SIG-M5 treated with dmso at 0.1 percent for 504 hours (cell line): Measurements from ENCODE around the gene PEX6.

Experiments
- DNase-seq: peaks from one replicate; lab custom pipeline; 2025; ENCODE audit not compliant: unreplicated experiment; lab: John Stamatoyannopoulos, UW

Gene PEX6

DNA sequence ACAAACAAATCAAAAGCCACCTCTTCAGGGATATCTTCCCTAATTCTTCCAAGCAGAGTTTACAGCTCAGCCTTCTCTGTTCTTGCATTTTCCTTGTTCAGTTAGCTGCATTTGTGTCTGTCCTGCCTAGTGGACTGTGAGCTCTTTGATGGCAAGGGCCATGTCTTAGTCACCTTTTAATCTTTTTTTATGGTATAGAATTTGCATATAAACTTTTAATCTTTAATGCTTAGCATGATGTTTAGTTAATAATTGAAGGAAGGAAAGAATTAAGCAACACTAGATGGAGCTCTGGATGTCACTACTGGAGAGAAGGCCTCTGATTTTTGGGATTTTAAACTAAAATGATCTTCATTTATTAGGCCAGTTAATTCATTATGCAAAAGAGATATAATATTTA, 17.5 kb upstream of the PEX6 start:
- DNase-seq, result no peak

DNA sequence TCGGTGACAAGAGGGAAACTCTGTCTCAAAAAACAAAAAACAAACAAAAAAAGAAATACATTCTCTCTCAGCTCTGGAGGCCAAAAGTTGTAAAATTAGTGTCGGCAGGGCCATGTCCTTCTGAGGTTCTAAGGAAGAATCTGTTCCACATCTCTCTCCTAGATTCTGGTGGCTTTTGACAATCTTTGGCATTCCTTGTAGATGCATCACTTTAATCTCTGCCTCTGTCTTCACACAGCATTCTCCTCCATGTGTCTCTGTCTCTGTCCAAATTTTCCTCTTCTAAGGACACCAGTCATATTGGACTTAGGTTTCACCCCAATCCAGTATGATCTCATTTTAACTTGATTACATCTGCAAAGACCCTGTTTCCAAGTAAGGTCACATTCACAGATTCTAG, 14.5 kb upstream of the PEX6 start:
- no peak for DNase-seq

DNA sequence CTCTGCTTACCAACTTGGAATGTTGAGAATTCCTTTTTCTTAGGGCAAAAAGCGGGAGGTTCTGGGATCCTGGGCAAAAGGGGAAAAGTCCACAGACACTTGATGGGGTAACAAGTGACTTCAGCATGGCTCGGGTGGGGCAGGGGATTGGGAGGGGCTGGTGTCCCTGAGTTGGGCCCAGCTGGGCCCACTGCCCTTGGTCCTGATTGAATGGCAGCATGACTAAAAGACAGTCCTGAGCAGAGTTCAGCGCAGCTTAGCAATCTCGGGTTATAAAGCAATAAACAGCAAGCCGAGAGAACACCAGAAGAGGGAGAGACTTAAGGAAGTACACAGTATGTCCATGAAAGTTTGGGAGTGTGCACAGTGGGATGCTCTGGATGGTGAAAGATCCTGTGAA, 10.9 kb upstream of the PEX6 start:
- no peak for DNase-seq

DNA sequence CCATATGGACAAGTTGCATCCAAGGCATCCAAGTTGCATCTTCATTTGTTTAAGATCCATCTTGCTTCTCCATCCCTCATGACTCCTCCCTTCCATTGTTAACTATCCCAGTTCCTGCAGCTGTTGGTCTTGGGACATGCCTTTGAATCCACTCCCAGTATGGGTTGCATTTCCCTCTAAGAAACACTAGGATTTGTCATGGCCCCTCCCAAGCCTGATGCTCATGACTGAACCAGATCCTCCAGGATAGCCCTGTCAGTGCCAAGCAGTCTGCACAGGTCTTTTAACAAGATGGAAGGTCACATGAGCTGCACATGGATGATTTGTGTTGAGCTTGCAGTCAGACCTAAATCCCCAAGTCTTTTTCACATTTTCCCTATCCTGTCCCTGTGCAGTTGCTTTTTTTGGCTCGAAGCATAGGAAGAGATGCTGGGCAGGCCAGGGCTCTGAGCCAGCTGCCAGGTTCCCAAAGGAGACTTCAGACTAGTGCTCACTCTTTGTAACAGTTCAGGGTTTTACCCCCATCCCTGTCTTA, 9.6 kb upstream of the PEX6 start:
- DNase-seq, result no peak

DNA sequence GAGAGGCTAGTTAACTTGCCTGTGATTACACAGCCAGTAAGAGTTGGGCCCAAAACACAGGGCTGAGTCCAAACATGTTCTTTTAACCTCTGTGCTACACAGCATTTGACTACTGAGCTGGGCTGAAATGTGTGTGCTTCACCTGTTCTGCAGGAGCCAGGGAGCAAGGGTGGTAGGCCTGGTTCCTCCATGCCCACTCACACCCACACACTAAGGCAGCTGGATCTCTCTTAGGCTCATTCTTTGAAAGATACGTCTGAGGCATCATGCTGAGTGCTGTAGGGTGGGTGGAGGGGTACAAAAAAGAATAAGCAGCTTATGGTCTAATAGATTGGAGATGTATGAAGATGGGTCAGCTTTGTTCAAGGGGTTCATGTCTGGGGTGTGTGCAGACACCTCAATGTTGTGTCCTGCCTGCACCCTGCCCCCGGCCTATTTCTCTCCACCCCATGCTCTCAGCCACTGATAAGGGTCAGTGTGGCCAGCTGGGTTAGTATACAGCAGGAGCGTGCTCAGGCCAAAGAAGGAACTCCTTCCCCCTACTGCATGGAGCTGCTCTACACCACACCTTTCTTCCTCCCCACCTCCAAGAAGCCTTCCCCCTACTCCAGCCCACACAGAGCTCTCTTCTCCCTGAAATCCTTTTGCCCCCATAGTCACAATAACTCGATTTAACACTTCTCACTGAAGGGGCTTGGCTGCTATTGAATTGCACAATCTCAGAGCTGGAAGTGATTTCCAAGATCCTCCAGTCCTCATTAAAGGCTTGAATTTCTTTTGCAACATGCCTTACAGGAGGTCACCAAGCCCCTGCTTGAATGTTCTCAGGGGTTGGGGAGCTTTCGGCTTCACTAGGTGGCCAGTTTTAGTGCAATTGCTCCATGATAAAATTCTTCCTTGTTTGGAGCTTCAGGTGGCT, 8.8 kb upstream of the PEX6 start:
- DNase-seq, result no peak

DNA sequence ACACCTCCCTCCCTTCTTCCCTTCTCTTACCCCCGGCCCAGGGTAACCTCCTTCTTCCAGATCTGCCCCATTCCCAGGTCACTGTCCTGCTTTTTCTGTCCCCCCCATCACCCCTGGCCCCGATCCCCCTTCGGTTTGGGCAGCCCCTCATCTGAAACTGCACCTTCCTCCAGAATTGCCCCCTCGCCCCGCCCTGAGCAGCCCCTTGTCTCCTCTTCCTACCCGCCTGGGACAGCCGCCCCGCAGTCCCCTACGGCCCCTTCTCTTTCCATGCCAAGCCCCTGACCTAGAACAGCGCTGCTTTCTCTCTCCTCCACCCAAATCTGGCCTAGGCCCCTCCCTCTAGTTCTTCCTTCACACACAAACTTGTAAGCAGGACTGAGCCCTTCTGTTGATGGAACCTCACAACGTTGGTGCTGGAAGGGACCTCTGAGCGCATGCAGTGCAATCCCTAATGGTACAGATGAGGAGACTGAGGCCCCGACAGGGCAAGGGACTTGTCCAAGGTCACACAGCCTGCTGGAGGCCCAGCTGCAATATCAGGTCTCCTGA, 6.0 kb upstream of the PEX6 start:
- no peak for DNase-seq

DNA sequence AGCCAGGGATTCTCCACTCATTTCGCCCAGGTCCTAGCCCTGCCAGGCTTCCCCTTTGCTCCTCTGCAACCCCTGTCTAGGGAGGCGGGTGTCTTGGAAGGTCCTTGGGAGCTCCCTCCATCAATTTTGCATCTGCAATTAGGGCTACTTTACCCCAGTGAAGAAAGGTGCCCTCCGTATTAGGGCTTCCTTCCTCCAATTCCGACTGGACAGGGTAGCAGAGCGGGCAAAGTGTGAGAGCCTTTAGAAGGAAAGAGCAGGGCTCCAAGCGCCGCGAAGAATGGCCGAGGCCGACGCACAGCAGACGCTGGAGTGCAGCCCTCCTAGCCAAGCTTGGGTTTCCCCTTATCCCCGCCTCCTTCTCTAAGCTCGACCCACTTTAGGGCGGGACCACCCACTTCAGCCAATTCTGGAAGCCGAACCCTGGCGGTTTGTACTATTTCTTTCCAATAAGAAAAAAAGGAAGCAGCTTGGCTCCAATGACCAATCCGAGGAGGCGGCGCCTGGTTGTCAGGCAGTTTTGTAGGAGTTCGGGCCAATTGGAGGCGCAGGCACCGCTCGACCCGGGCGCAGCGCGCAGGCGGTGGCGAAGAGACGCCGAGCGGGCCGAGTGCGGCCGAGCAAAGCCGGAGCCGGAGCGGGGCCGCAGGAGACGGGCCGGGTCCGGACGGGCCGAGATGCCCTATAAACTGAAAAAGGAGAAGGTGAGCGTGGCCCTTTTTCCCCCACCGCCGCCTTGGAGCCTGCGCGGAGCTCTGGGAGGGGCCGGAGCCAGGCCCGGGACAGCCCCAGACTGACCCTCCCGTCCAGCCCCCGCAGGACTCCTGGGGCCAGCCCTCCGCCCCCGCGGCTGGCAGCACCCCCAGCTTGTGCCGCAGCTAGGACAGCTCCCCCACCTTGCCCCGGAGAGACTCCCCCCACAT, 5.3 kb upstream of the PEX6 start, which contains the start of gene PPP2R5D:
PPP2R5D (plus strand) TSS at position 570 of the 923 bp plus-strand sequence; CDS start at position 678, 108 bp downstream.
- DNase-seq, result peak; percentile 98

DNA sequence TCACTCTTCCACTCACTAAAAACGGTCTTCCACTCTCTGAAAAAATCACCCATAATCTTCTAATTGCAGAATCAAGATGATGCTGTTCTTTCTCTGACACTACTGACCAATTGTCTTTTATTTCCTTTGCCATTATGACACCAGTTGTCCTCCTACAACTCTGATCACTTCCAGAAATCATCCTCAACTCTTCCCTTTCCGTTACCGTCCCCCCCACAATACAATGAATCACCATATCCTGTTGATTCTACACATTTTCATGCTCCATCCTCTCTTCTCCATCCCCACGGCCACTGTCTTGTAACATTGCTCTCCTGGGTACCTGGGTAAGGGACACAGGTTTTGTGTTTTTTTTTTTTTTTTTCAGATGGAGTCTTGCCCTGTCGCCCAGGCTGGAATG, 2.9 kb upstream of the PEX6 start:
- DNase-seq, result no peak

DNA sequence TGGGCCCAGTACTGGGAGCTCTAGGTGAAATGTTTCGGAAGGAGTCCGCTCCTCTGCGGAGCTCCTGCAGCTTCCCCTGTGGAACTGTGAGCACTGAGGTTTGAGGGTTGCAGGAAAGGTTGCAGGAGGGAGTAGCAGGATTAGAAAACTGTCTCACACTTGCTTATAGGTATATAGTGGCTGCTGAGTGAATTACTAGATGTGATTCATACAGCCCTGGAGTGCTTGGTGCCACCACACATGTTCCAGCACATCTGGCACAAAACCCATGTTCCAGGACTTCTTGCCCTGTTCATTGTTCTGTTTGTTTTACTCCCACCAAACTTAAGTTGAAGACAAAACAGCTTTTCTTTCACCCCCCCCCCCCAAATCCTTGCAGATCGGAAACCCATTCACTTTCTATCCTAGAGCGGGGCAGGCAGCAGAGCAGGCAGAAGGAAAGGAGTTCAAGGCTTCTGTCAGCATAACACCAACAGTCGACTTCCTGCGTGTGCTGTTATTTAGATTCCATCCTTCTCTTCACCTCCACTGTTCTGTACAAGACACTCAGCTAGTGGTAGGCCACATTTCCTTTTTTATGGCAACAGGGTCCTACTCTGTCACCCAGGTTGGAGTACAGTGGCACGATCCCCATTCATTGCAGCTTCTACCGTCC, 669 bp upstream of the PEX6 start:
- no peak for DNase-seq

DNA sequence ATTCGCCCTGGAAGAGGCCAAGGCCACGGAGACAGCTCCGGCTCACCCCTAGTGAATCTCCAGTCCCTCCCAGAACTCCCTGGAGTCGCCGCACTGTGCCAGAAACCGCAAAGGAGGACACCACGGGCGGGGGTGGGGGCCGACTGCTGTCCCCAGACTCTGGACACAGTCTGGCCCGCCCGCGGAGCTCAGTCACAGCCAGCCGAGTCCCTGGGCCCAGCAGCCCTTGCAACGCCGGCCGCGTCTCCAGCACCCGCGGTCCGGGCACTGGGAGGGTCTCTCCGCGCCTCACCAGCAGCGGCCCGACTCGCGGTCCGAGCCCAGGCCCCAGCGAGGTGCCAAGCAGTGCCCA, 518 bp downstream of the PEX6 start:
- DNase-seq, result no peak

DNA sequence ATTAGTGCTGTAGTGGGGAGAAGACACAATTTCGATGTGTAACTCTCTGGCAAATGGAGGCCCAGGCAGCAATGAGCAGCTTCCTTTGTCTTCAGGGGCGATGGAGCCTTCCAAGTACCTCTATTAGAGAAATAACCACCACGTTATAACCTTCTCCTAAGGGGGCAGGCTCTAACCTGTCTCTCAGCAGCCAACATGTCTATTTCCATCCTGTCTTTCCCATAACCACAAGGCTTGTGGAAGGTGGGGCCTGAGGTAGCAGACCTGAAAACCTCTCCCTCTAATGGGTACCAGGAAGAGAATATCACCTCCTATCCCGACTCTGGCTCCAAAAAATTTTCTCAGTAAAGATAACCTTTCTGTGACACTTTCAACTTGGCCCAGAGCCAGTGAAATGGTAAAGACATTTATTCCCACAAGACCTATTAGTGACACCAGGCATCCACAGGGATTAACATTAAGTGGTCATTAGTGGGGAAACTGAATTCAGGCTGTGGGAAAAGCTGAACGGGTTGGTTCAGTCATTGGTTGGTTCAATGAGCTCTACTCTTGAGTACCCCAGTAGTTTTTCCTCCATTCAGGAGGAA, 4.0 kb downstream of the PEX6 start:
- DNase-seq, result no peak

DNA sequence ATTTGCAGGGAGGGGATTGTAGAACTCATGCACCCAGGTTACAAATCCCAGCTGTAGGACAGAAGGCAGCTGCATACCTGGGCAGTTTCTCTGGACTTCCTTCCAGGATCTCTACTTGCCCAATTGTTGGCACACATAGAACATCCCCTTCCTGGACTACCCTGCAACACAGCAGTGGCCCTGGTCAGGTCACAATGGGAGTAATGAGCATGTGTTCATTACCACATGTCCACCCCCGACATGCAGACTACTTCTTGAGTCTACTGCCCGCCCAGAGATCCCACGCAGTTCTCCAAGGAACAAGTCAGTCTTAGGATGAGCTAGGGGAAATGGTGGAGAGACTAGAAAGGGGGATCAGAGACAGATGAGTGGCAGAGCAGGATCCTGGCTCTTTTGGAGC, 5.1 kb downstream of the PEX6 start:
- DNase-seq, result no peak

DNA sequence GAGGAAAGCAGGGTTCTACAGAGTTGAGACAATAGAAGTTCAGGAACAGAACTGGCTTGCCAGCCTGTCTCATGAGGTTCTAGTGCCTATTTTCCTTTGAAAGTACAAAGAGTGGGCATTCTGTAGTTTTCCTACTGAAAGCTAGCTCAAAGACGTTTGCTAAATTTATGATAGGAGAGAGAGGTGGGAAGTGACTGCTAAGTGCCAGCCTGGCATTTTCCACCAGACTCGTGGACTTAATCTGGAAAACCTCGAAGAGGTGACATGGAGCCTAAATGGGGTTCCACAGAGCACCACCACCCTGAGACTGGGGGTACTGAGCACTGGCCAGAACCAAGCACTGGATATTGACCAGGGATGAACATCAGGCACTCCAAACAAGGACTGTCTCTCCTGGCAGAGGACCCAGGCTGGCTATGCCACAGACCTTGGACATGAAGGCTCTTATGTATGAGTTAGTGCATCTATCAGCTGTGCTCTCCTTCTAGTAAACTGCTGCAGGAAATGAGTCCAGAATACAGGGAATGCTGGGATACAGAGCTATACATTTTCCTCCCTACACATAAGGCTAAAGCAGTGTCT, 7.1 kb downstream of the PEX6 start:
- no peak for DNase-seq

DNA sequence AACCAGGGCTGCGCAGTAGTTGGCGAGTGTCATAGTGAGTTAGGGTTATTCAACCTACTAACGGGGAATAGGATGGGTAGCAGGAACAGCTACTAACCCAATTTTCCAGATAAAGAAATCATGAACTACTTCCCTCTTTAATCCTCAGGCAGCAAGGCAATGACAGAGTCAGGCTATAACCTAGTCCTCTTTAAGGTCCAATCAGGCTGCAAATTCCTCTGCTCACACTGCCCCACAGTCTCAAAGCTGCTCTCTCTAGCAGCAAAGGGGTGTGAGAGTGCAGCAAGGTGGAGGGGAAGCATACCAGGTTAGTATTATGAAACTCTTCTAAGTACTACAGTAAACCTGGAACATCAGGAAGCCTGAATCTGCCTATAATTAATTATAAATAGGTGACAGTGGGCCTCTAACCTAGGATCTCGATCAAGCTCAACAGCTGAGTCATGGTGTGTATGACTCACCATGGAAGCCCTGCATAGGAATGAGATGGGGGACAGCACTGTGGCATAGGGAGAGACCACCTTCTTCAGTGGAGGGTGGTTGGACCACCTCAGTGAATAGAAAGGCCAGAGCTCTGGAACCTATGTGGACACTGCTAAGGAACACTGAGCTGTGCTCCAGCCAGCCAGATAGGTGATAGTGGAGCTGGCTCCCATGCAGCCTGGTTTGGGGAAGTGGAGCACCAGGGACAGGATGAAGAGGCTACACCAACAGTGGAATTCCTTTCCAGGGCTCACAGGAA, 7.9 kb downstream of the PEX6 start:
- DNase-seq, result no peak

DNA sequence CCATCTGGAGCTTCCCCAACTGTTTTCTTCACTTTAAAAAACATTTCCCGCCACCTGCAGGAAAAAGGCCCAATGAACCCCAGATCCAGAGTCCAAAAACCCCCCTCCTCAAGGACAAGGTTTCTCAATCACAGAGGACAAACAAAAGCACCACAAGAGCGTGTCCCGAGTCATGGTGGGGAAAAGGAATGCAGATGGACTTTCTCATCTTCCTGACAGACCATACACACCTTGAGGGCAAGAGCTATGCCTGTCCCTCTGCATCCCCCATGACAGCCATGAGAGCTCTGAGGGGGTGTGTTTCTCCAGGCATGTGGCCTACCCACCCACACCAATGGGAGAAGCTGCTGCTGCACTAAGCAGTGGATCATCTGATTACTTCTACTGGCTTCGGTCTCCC, 9.0 kb downstream of the PEX6 start:
- no peak for DNase-seq

DNA sequence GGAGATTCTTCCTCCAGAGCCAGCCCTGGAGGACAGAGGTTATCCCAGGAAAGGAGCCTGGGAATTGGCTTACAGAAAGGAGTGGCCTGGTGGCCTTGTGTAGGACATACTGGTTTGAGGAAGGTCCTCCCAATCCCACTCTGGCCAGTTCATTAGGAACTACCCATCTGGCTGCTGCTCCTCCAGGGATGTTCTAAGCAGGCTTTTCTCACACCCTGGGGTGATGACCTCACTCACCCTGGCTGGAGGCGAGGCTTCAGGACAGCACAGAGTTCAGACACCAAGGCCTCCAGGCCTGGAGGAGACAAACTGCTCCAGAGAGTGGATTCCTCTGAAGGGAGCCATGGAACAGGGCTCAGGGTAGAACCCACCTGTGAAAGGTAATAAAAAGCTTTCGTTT, 9.6 kb downstream of the PEX6 start:
- DNase-seq, result no peak

DNA sequence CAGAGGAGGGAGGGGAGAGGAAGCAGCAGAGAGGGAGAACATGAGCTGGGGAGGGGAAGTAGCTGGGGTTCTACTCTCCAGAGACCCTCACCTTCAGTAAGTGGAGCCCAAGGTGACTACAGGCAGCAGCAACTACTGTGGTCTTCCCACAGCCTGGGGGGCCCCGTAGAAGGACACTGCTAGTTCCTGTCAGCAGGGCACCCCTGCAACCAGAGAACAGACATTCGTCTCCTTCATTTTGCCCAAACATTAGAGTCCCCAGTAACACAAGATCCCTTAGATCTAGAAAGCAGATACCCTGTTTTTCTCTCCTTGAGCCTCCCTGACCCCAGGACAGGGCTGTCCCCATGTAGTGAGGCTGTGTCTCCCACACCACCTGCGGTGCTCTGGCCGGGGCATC, 10.2 kb downstream of the PEX6 start:
- no peak for DNase-seq

DNA sequence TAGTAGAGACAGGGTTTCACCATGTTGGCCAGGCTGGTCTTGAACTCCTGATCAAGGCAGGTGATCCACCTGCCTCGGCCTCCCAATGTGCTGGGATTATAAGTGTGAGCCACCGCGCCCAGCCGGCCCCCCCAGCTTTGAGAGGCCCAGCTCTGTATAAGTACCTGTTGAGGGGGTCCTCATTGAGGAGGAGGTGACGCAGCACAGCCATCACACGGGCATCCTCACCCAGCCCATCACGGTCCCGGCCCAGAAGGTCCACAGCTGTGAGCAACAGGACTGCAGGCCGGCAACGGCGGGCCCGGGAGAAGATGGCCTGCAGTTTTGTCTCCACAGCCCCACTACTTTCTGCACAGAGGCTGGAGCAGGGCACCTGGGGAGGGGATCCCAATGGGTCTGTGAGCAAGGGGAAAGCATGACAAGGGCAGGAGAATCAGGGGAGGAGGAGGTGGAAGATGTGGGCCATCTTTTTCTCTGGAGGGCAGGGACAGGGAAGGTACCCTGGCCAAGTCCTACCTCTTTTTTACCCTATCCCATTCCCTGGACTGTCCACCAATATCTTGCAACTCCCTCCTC, 10.8 kb downstream of the PEX6 start:
- DNase-seq, result no peak

DNA sequence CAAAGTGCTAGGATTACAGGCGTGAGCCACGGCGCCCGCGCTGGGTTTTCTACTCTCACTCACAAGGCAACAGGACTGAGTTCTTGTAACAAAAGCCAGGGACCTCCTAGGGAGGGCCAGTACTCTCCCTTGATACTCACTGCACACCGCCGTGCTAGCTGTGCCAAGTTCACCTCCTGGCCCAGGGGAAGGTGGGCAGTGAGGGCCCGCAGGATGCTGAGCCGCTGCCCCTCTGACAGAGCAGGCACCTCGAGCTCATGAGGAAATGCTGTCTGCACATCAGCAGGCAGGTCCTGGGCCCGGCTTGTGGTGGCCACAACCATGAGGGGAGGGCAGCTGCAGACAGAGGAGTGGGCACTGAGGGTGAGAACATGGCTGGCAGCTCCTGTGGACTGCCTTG, 11.8 kb downstream of the PEX6 start:
- no peak for DNase-seq
